Immature natural killer cell (primary cell): Measurements from ENCODE around the gene CAV1. TPM values are rescaled to one million over a fixed set of nuclear protein-coding genes. Genes with fewer than 3 reads are reported as not detected.
"Not testable (repeated sequence)": the region's sequence is repeated elsewhere in the genome, so short reads cannot be mapped to it uniquely, and the experiment has no call there.

ENCODE experiments used
- DNase-seq, 3 donors: peaks; one replicate each; pipeline ENCODE4 v3.0.0; 2022; ENCODE audit warnings: mixed read lengths in 1 of 3
- H3K27ac Mint-ChIP-seq, 6 donors: one replicate each; pipeline ENCODE4 v1.8.0; 2020; ENCODE audit warnings: mixed read lengths in 6 of 6, mild to moderate bottlenecking in 5 of 6, inconsistent platforms in 4 of 6, moderate library complexity in 3 of 6
- H3K27me3 Mint-ChIP-seq, 3 donors: one replicate each; pipeline ENCODE4 v1.8.0; 2020 to 2021; ENCODE audit warnings: low read depth in 3 of 3, mild to moderate bottlenecking in 3 of 3, mixed read lengths in 3 of 3, moderate library complexity in 3 of 3, inconsistent platforms in 1 of 3
- H3K36me3 Mint-ChIP-seq, 3 donors: one replicate each; pipeline ENCODE4 v1.8.0; 2020; ENCODE audit warnings: mixed read lengths in 3 of 3, inconsistent platforms in 2 of 3, mild to moderate bottlenecking in 2 of 3
- H3K4me1 Mint-ChIP-seq, 2 donors: one replicate each; pipeline ENCODE4 v1.8.0; 2020; ENCODE audit warnings: inconsistent platforms in 2 of 2, mild to moderate bottlenecking in 2 of 2, mixed read lengths in 2 of 2, moderate library complexity in 1 of 2
- H3K4me3 Mint-ChIP-seq, 5 donors: one replicate each; pipeline ENCODE4 v1.8.0; 2020; ENCODE audit warnings: mild to moderate bottlenecking in 5 of 5, mixed read lengths in 5 of 5, inconsistent platforms in 3 of 5, moderate library complexity in 3 of 5
- H3K9me3 Mint-ChIP-seq, 6 donors: one replicate each; pipeline ENCODE4 v1.8.0; 2020; ENCODE audit warnings: mild to moderate bottlenecking in 6 of 6, mixed read lengths in 6 of 6, inconsistent platforms in 4 of 6, moderate library complexity in 3 of 6
- polyA plus RNA-seq, 3 donors: library from polyadenylated mRNA; unstranded; fragments of 300-500 nt; fragmentation: Illumina TruSeq; gene quantifications; one replicate each; pipeline ENCODE4 v1.2.3, GENCODE V29; 2021

The CAV1 gene
- polyA plus RNA-seq, 3 donors from 2014 or later: 0.53 to 2.2 TPM; not detected in 1

GRCh38 chr7:116576350-116577319, 51.8 kb downstream of the CAV1 start:
- H3K27ac Mint-ChIP-seq: no peak overlapping the region
- no peaks in the 10 kb centered on the region for H3K9me3 Mint-ChIP-seq
- no peak for DNase-seq
- no peaks in the 10 kb centered on the region for H3K4me1 Mint-ChIP-seq
- peaks cover 0 to 6% (median 3%) of the 10 kb centered on the region in 3 donors for H3K27me3 Mint-ChIP-seq
- H3K36me3 Mint-ChIP-seq: no peaks in the 10 kb centered on the region
- H3K4me3 Mint-ChIP-seq: no peak overlapping the region

DNA sequence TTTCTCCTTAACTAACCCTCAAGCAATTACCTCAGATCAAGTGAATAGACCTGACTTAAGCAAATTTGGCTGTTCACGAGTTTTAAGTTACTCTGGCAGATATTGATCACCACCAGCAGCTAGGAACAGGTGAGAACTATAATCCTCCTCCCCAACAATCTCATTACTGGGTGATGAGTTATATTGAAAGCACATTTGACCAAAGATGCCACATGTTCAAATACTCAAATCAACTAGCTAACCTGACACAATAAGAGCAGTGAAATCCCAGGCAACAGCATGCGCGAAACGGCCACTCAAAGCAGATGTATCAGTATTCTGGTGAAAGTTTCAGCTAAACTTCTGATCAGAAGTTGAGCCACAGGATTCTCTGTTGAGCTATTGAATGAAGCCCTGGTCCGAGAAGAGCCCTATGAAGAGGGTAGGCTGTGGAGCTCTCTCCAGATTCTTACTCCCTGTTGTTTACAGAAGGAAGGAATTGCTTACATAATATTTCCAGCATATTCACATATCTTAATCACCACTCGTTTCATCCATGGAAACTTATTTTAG, 52.6 kb downstream of the CAV1 start:
- Mint-ChIP-seq H3K36me3 (no peaks in the 10 kb centered on the region), H3K9me3 (no peaks in the 10 kb centered on the region), H3K4me3 (no peak overlapping the region), H3K27me3 (peaks cover 0 to 3% (median 3%) of the 10 kb centered on the region in 3 donors), H3K4me1 (no peaks in the 10 kb centered on the region), H3K27ac (no peak overlapping the region)
- no peak for DNase-seq

GRCh38 chr7:116578526-116578925, 53.7 kb downstream of the CAV1 start:
- peaks cover 0 to 3% (median 3%) of the 10 kb centered on the region in 3 donors for H3K27me3 Mint-ChIP-seq
- H3K9me3 Mint-ChIP-seq: no peaks in the 10 kb centered on the region
- no peak overlapping the region for H3K27ac Mint-ChIP-seq
- H3K4me1 Mint-ChIP-seq: peaks cover 5 to 8% of the 10 kb centered on the region in 2 donors
- no peaks in the 10 kb centered on the region for H3K36me3 Mint-ChIP-seq
- no peak overlapping the region for H3K4me3 Mint-ChIP-seq
- no peak for DNase-seq

- H3K36me3 Mint-ChIP-seq: no peaks in the 10 kb centered on the region
- peaks cover 0 to 3% (median 3%) of the 10 kb centered on the region in 3 donors for H3K27me3 Mint-ChIP-seq
- no peak for DNase-seq
- no peak overlapping the region for H3K4me3 Mint-ChIP-seq
- H3K9me3 Mint-ChIP-seq: no peaks in the 10 kb centered on the region
- H3K27ac Mint-ChIP-seq: no peak overlapping the region
- peaks cover 5 to 9% of the 10 kb centered on the region in 2 donors for H3K4me1 Mint-ChIP-seq
Measured at GRCh38 chr7:116579322-116579721, 54.5 kb downstream of the CAV1 start.

- Mint-ChIP-seq H3K36me3 (no peaks in the 10 kb centered on the region), H3K27me3 (peaks cover 0 to 3% (median 3%) of the 10 kb centered on the region in 3 donors), H3K9me3 (no peaks in the 10 kb centered on the region), H3K4me3 (no peak overlapping the region), H3K27ac (peak overlapping the region in 1 of 6 donors; percentile 4), H3K4me1 (peaks cover 5 to 9% of the 10 kb centered on the region in 2 donors)
- DNase-seq: no peak
Measured at GRCh38 chr7:116579835-116580234, 55.0 kb downstream of the CAV1 start.

- Mint-ChIP-seq H3K27ac (no peak overlapping the region), H3K4me1 (peaks cover 5 to 9% of the 10 kb centered on the region in 2 donors), H3K9me3 (no peaks in the 10 kb centered on the region), H3K36me3 (no peaks in the 10 kb centered on the region), H3K27me3 (peaks cover 0 to 3% (median 0%) of the 10 kb centered on the region in 3 donors), H3K4me3 (no peak overlapping the region)
- no peak for DNase-seq
Measured at GRCh38 chr7:116582164-116582732, 57.4 kb downstream of the CAV1 start.

GRCh38 chr7:116582806-116583444, 58.1 kb downstream of the CAV1 start:
- DNase-seq: no peak

DNA sequence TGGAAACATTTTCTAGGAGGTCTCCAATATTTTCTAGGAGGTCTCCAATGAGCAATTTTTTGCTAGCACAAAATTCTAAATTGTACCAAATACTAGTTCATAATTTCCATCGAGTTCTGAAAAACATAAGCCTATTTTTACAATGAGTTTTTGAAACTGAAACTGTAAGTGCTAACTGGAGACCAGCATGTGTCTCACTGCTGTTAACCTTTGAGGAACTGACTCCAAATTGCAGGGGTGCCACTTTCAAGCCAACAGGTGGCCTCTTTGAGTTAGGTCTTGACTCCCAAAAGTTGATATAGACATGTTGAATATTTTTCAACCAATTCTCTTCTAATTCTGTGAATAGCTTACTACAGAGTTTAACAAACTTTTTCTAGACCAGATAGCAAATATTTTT, 58.8 kb downstream of the CAV1 start:
- DNase-seq: no peak
- H3K4me1 Mint-ChIP-seq: peaks cover 9 to 15% of the 10 kb centered on the region in 2 donors
- no peak overlapping the region for H3K4me3 Mint-ChIP-seq
- no peak overlapping the region for H3K27ac Mint-ChIP-seq
- no peaks in the 10 kb centered on the region for H3K27me3 Mint-ChIP-seq
- no peaks in the 10 kb centered on the region for H3K36me3 Mint-ChIP-seq
- no peaks in the 10 kb centered on the region for H3K9me3 Mint-ChIP-seq

More at GRCh38 chr7:116582806-116583444, 58.1 kb downstream of the CAV1 start:
- H3K27me3 Mint-ChIP-seq: peaks cover 0 to 2% (median 0%) of the 10 kb centered on the region in 3 donors
- H3K36me3 Mint-ChIP-seq: no peaks in the 10 kb centered on the region
- peak overlapping the region in 3 of 5 donors; percentile 14 to 53 (median 47) for H3K4me3 Mint-ChIP-seq
- H3K27ac Mint-ChIP-seq: peak overlapping the region in 2 of 6 donors; percentile 18 to 31
- peaks cover 5 to 9% of the 10 kb centered on the region in 2 donors for H3K4me1 Mint-ChIP-seq
- no peaks in the 10 kb centered on the region for H3K9me3 Mint-ChIP-seq

DNA sequence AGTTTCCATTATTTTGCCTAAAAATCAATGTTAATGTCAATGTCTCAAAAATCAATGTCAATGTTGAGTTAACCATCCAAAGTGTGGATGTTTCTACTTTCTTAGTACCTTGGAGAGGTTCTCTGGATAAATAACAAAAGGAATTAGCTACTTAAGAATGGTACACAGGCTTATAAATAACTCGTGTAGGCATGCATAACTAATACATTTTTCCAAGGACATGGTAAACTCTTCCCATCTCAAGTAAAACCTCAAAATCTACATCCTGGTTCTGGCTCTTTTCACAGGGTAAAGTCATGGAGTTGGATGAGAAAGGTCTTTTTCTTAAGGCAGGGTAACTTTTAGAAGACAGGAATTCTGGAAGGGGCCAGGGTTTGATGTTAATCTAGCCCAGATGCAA, 59.9 kb downstream of the CAV1 start:
- Mint-ChIP-seq H3K4me3 (no peak overlapping the region), H3K9me3 (no peaks in the 10 kb centered on the region), H3K27me3 (no peaks in the 10 kb centered on the region), H3K4me1 (peaks cover 10 to 18% of the 10 kb centered on the region in 2 donors), H3K27ac (no peak overlapping the region), H3K36me3 (no peaks in the 10 kb centered on the region)
- DNase-seq: no peak

GRCh38 chr7:116585392-116585791, 60.6 kb downstream of the CAV1 start:
- H3K9me3 Mint-ChIP-seq: no peaks in the 10 kb centered on the region
- no peak overlapping the region for H3K27ac Mint-ChIP-seq
- H3K27me3 Mint-ChIP-seq: no peaks in the 10 kb centered on the region
- no peak for DNase-seq
- H3K36me3 Mint-ChIP-seq: no peaks in the 10 kb centered on the region
- peaks cover 10 to 18% of the 10 kb centered on the region in 2 donors for H3K4me1 Mint-ChIP-seq
- H3K4me3 Mint-ChIP-seq: no peak overlapping the region

- Mint-ChIP-seq H3K36me3 (no peaks in the 10 kb centered on the region), H3K27ac (no peak overlapping the region), H3K4me1 (peaks cover 10 to 18% of the 10 kb centered on the region in 2 donors), H3K27me3 (peaks cover 0 to under 1% (median 0%) of the 10 kb centered on the region in 3 donors), H3K4me3 (no peak overlapping the region), H3K9me3 (no peaks in the 10 kb centered on the region)
- no peak for DNase-seq
Measured at GRCh38 chr7:116585967-116586366, 61.1 kb downstream of the CAV1 start.

DNA sequence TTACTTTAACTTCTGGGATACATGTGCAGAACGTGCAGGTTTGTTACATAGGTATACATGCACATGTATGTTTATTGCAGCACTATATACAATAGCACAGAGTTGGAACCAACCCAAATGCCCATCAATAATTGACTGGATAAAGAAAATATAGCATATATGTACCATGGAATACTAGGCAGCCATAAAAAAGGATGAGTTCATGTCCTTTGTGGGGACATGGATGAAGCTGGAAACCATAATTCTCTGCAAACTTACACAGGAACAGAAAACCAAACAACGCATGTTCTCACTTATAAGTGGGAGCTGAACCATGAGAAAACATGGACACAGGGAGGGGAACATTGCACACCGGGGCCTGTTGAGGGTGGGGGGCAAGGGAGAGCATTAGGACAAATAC, 62.4 kb downstream of the CAV1 start:
- not testable (repeated sequence) for H3K36me3 Mint-ChIP-seq, DNase-seq, H3K27me3 Mint-ChIP-seq, H3K4me3 Mint-ChIP-seq, H3K9me3 Mint-ChIP-seq, H3K27ac Mint-ChIP-seq
- H3K4me1 Mint-ChIP-seq: peaks cover 14 to 26% of the 10 kb centered on the region in 2 donors

- H3K36me3 Mint-ChIP-seq: no peaks in the 10 kb centered on the region
- H3K4me3 Mint-ChIP-seq: no peak overlapping the region
- peaks cover 5 to 12% (median 7%) of the 10 kb centered on the region in 3 donors for H3K27me3 Mint-ChIP-seq
- no peak overlapping the region for H3K27ac Mint-ChIP-seq
- DNase-seq: no peak
- H3K9me3 Mint-ChIP-seq: no peaks in the 10 kb centered on the region
- H3K4me1 Mint-ChIP-seq: peaks cover 15 to 26% of the 10 kb centered on the region in 2 donors
Measured at GRCh38 chr7:116588225-116588624, 63.4 kb downstream of the CAV1 start.
